Measurements from ENCODE around the gene HSPA6.
A peak's percentile ranks its signal among the peaks of the same experiment; 100 is the strongest.
"Not testable (repeated sequence)": the region's sequence is repeated elsewhere in the genome, so short reads cannot be mapped to it uniquely, and the experiment has no call there.

Gene HSPA6
- 0.62 to 7.5 (median 1.6) reads per million in 18 experiments for total RNA-seq

DNA sequence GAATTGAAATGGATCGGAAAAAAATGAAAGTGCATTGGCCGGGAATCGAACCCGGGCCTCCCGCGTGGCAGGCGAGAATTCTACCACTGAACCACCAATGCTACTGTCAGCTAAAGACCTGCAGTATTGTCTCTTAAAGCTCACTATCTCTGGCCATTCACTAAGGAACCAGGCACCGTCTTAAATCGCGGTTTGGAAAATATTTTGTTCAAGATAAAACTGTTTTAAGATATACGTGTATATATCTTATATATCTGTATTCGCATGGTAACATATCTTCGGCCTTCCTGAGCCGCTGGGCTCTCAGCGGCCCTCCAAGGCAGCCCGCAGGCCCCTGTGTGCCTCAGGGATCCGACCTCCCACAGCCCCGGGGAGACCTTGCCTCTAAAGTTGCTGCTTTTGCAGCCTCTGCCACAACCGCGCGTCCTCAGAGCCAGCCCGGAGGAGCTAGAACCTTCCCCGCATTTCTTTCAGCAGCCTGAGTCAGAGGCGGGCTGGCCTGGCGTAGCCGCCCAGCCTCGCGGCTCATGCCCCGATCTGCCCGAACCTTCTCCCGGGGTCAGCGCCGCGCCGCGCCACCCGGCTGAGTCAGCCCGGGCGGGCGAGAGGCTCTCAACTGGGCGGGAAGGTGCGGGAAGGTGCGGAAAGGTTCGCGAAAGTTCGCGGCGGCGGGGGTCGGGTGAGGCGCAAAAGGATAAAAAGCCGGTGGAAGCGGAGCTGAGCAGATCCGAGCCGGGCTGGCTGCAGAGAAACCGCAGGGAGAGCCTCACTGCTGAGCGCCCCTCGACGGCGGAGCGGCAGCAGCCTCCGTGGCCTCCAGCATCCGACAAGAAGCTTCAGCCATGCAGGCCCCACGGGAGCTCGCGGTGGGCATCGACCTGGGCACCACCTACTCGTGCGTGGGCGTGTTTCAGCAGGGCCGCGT, at the start of gene HSPA6:
HSPA6 (plus strand) TSS at position 724 of the 925 bp plus-strand sequence; CDS start at position 843, 119 bp downstream.
- DNase-seq, result peak; percentile 61 to 86

DNA sequence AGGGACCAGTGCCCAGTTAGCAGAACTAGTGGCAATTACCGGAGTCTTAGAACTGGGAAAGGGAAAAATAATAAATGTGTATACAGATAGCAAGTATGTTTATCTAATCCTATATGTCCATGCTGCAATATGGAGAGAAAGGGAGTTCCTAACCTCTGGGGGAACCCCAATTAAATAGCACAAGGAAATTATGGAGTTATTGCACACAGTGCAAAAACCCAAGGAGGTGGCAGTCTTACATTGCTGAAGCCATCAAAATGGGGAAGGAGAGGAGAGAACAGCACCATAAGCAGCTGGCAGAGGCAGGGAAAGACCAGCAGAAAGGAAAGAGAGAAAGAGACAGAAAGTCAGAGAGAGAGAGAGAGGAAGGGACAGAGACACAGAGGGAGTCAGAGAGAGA, 46.6 kb upstream of the HSPA6 start:
- not testable (repeated sequence) for DNase-seq

DNA sequence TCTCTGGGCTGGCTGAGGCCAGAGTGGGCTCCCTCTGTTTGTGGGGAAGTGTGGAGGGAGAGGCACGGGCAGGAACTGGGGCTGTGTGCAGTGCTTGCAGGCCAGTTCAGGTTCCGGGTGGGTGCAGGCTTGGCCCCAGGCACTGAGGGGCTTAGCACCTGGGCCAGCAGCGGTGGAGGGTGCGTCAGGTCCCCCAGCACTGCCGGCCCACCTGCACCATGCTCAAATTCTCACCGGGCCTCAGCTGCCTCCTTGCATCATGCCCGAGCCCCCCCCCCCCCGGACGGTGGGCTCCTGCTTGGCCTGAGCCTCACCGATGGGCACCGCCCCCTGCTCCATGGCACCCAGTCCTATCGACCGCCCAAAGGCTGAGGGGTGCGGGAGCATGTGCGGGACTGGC, 45.4 kb upstream of the HSPA6 start:
- no peak for DNase-seq

DNA sequence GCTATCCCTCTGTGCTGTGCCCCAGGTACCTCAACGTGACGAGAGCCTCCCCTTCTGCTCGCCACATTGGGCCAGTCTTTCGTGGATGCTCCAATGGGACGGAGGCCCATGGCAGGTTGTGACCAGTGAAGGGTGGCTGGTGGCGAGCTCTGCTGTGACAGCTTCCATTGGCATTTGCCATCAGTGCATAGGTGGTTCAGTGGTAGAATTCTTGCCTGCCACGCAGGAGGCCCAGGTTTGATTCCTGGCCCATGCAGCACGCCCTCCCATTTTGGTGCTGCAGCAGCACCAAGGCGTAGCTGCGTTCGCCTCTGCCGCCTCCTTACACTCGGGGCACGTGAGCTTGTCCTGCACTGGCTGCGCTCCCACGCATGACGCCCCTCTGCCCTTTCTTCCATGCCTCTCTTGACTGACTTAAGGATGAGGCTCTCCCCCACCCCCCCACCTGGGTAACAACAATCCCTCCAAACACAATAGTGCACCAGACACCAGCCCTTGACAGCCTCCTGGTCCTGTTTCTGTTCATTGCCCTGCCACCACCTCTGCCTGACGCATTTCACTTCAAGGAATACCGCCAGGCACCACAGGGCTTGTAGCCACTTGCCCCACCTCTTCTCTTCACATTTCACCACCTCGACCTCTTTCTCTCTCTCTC, 43.8 kb upstream of the HSPA6 start:
- no peak for DNase-seq

DNA sequence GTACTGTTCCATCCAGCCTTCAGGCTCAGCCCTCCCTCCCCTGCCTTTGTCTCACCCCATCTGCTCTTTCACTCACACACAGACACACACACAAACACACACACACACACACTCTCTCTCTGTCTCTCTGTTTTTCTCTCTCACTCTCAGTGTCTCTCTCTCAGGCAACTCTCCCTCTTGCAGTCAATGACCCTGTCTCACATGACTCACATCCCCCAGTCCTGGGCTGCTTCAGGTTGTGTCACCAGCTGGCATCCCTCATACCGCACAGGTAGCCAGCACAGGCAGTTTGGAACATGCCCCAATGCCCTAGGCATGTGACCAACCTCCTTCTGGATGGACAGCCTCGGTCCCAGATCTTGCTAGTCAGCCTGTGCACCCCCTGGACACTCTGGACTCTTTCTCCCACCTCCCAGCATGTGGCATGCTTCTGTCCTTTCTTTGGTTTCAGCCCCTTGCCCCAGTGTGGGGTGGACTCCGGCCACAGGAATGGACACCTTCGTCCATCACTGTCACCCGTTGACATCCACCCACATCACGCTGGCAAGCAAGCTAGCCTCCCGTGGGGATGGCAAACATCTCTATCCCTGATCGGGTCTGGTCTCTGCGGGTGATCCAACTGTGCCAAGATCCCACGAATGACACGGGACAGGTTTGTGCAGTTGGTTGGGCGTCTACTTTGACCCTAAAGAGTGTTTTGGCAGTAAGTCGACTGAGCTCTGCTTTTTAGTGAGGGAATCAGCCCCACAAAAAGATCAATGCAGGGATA, 42.5 kb upstream of the HSPA6 start:
- no peak for DNase-seq

DNA sequence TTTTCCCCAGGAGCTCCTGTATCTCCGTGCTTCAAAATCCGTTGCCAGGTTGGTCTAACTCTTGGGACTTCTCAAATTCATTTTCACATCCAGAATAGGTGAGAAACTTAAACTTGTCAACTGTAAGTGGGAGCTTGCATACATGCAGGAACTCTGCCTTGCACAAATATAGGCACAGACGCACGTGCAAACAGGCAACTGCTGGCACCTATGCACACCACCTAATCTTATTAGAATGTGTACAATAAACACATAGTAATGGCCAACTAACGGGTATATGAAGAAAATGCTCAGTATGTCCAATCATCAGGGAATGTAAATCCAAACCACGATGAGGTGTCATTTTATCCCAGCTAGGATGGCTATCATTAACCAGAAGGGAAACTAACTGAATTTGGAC, 41.7 kb upstream of the HSPA6 start:
- DNase-seq, result no peak

DNA sequence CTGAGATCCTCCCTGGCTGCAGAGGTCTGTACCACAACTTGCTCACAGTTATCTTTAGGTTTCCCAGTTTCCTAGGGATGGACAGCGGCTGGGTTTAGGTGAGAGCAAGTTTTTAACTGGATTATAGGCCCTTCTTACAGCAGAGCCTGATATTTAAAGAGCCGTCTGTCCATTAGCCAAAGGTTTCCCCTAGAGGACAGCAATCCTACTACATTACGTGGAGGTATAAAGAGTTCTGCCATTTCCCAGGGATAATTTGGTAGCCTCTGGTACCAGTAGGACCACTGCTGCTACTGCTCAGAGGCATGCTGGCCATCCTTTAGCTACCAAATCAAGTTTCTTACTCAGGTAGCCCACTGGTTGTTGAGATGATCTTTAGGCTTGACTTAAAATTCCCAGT, 41.0 kb upstream of the HSPA6 start:
- no peak for DNase-seq

DNA sequence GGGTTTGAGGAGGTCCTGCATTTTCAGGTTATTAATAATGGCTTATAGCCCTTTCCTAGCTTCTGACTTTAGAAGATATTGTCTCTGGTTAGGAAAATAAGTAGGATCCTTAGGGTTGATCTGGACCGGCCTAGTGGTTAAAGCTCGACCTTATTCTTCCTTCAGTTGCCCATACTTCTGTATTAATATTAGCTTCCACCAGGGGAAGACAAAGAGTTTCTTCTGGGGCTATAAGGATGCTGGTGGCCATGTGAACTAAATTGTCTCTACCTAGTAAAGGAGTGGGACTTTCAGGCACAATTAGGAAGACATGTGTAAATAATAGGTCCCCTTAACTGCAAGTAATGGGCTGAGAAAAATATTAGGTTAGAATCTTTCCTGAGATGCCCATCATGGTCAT, 39.7 kb upstream of the HSPA6 start:
- peak; percentile 40 to 60 for DNase-seq

DNA sequence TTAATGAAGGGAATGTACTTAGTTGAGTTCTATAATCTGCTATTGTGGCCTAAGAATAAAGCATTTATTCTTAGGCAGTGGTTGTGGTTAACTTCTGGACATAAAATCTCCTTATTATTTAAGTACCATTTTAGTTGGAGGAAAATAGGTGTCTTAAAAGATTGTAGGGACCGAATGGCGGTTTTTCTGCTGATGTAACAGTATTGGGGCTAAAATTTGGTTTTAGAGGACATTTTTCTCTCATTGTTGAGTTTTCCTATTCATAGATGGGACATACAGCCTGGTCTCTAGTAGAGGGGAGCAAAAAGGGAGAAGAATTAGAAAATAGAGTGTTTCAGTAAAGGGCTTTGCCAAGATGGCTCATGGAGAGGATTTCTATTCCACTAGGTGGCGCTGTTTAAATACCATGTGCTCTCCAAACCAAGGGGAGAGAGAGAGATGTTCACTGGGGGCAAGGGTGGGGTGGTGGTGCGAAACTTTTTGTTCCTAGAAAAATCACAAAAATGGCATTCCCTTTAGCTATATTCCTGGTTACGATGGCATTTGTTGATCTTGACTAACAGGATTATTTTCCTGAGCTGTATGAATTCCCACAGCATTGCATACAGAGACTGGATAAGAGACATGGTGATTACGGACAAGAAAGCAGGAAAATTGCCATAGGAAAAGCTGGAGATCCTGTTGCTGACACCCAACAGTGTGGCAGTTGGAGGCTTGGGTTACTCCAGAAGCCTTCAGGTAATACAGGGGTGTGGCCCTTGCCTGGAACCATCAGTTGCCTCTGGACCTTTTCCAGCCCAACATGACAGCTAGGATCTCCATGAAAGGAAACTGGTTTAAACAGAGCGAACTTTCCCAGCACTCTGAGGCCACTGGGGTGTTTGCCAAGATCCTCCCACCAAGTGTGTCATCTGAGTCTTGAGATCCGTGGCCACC, 37.3 kb upstream of the HSPA6 start:
- DNase-seq, result peak; percentile 71 to 76

DNA sequence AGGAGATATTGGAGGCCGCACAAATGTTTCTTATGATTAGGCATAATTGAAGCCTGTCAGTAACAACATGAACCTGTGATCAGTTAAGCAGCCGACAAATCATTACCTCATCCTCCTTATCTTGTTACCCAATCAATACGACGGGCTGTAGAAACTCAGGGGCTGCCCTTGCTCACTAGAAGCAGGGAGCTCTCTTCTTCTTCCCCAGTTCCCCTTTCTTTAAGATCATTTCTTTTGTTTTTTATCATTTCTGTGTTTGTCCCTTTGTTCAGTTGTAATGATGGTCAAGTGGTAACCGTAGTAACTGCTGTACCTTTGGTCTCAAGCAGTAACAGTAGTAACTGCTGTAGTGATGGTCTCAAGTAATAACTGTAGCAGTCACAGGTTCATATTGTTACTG, 32.9 kb upstream of the HSPA6 start:
- DNase-seq, result peak; percentile 55 to 56

DNA sequence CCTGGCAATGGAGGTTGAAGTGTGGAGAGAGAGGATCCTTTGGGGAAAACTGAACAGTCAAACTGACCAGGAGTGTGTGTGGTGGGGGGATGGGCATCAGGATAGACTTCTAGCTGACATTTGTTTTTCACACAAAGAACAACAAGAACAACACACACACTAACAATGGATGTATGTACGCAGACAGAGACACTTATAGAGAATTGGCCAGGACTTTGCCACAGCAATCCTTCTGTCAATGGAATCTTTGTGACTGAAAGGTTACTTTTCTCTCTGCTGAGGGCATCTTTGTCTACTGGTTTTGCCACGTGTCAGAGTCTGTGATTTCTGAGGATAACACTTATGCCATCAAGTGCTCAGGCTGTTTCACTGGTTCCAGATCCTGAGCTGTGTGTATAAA, 31.5 kb upstream of the HSPA6 start:
- no peak for DNase-seq

DNA sequence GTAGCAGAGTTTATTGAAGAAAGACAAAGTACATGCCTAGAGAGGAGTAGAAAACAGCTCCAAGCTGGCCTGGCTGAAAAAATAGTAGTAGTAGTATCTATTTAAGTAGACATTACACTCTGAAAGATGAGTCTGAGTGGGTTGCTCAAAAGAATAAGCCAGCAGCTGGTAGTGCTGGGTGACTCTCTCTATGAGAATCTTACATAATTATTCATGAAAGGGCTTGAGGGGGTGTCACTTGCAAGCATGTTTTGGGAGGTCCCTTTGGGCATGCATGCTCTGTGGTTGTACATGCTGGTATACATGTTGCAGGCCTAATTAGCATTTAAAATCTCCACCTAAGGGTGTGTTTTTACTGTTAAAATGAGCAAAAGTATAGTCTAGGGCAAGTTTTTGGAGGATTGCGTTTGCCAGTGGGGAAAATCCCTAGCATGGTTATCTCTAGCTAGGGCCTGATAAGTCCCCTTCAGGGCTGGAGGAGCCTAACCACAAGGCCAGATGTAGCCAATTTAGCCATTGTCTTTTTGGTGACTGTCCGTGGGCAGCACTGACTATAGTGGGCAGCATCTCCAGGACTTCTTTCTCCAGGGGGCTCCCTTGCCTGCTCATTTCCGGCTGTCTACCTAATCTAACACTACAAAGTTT, 30.1 kb upstream of the HSPA6 start:
- DNase-seq, result no peak

DNA sequence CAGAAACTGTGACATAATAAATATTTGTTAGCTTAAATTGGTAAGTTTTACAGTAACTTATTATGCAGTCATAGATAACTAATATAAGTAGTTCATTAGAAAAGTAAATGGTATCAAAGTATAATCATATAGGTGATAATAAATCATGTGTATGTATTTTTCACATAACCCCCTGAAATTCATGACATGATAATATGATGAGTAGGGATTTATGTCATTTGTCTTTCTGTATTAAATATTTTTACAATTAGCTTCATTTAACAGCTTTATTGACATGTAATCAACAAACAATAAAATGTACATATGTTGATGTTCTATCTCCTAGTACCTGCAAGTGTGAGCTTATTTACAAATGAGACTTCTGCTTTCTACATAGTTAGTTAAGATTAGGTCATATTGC, 28.9 kb upstream of the HSPA6 start:
- no peak for DNase-seq

DNA sequence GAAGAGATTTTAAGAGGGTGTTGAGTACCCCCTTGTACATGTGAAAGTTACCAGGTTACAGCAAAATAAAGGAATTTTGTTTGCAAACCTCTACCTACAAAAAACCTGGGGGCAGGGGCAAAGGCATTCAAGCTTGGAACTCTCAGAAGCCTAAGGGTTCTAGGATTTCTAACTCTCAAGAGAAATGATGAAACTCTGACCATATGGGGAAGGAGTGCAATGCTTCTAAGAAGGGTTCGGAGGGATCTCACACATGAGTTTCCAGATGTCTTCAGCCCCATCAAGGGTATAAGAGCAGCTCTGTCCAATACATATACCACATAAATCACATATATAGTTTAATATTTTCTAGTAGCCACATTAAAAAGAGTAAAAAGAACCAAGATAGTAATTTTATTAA, 26.4 kb upstream of the HSPA6 start:
- peak; percentile 31 to 53 for DNase-seq

DNA sequence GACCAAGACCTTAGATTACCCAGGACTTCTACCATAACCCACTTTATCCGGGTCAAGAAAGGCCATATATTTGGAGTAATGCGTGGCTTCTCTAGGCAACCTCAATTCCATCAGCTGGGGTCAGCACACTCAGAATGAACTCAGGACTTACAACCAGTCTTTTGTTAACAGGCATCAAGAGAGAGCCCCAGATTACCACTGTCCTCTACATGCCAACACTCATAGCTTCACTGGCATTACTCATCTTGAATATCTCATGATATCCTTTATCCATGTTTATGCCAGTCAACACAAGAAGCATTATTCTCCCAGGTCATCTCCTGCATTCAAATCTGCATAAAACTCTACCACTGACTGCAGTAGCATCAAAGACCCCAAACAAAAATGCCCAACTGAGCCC, 25.7 kb upstream of the HSPA6 start:
- no peak for DNase-seq

DNA sequence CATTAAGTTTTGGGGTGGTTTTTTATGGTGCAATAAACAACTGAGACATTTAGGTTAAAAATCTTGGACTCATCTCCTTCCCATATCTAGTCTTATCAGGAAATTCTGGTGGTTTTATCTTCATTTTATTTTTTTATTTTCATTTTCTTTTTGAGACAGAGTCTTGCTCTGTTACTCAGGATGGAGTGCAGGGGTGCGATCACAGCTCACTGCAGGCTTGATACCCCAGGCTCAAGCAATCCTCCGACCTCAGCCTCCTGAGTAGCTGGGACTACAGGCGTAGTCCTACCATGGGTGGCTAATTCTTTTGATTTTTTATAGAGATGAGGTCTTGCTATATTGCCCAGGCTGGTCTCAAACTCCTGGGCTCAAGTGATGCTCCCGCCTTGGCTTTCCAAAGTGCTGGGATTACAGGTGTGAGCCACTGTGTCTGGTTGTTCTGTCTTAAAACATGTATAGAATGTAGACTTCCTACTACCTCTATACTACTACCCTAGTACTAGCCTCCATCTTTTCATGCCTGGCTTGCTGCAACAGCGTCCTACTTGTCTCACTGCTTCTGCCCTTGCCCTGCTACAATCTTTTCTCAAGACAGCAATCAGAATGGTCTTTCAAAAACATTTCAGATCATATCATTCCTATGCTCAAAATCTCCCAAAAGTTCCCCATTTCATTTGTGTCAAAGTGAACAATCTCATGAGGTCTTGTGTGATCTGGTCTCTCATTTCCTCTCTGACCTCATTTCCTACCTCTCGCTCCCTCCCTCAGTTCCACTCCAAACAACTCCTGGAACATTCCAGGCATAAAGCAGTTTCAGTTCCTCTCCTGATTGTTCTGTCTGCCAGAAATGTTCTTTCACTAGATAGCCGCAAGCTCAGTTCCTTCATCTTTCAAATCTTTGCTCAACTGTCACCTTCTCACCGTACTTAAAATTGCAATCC, 25.0 kb upstream of the HSPA6 start:
- DNase-seq, result peak; percentile 62 to 71

DNA sequence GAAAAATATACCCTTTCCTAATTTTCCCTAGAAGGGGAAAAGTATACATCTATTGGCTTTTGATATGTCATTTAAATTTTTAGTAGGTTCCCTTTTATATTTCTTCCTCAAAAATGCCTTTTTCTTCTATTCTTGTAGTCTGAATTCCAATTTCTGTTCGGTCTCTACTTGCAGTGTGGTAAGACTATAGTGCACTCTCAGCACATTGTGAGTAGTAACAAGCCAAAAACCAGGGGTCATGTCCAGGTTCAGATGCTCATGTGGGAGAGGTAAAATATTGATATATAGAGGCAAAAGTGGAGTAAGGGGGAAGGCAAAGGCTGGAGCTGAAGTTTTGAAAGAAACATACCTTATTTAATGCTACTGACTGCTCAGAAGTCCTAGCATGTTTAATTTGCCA, 23.1 kb upstream of the HSPA6 start:
- DNase-seq, result no peak

DNA sequence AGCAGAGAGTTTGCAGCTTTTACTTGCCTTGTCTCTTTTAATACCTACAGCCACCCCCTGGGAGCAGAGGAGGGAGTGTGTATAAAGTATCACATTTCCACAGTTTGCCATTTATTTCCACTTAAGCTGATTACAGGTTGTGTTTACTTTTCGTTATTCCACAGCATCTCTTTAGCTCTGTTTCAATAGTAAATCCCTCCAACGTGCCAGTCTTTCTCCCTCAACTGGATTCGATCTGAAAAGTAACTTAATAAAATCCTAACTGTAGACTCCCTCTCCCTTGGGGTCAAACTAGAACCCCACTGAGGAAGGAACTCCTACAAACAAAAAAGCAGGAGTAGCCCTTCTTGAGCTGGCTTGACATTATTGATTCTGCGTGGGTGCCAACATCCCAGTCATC, 22.2 kb upstream of the HSPA6 start:
- DNase-seq, result no peak

DNA sequence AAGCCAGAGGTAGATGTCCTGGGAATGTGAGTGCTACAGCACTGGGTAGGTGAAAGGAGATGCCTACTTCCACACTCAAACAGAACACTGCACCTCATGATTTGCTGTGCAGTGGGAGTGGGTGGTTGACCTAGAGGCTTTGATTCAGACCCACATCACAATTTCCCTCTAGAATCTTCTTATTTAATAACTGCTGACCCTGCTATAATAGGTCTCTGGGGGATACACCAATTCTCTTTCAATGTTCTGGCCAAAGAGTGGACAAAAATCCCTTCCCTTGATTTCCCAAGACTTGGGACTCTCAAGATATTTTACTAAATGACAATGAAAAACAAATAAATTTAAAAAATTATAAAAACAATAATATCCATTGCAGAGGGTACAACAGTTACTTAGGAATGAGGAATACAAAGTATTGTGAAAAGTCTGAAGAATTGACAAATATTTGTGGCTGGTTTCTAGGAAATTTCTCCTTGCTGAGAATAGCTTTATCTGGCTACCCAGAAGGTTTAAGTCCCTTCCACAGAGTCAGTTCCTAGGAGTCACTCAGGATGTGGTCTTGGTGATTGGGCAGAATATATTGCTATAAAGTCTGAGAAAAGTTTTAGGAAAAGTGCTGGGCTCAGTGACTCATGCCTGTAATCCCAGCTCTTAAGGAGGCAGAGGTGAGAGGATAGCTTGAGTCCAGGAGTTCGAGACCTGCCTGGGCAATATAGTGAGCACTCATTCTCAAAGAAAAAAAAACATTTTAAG, 21.5 kb upstream of the HSPA6 start:
- peak in 1 of 2 donors; percentile 42 for DNase-seq

DNA sequence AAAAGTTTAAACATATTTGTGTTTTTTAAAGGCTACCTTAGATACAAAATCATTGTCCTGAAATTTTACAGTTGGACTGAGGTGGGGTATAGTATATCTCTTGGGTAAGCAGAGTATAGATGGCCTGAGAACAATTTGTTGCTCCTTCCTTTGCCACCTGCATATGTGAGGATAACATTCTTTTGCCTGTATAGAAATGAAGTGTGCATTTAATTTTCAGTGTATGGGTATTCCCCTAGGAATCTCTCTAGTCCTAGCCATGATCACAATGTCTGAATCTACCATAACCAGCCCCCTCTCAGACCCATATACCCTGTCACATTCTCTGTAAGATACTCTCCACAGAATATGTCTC, 21.0 kb upstream of the HSPA6 start:
- DNase-seq, result no peak
